ENCODE results near the gene ZP1. TPM values are rescaled to one million over a fixed set of nuclear protein-coding genes. Genes with fewer than 3 reads are reported as not detected.

The ZP1 gene
- total and polyA plus RNA-seq, 10 of the 15 experiments (the other 5 are each of a cell fraction or from before 2014, with no cell fraction given): not detected

GRCh38 chr11:60862171-60862570, 5.2 kb upstream of the ZP1 start:
- H3K27ac ChIP-seq (ENCODE audit: control insufficient read depth, insufficient read depth): no peak overlapping the region
- H3K79me2 ChIP-seq (ENCODE audit: control insufficient read depth, insufficient read depth, low read length): no peaks in the 10 kb centered on the region
- ChIA-PET SMC1A (ENCODE audit: uncharacterized antibody, unreplicated experiment) (no interaction called here), RAD21 (ENCODE audit: unreplicated experiment) (no interaction called here), CTCF (no interaction called here), POLR2A (no interaction called here)
- intact Hi-C loops (cut with micrococcal nuclease; ENCODE audit: unreplicated experiment) (no loop called here), in situ Hi-C loops (cut with MboI) (no loop called here)
- no peak for TF ChIP-seq NFYB (IDR thresholded peaks at IDR 0.05; ENCODE audit: insufficient read depth, low read depth, low read length)
- no peak for TF ChIP-seq YBX1 (IDR thresholded peaks at IDR 0.05)
- no peak for TF ChIP-seq MTA2 (IDR thresholded peaks at IDR 0.05; ENCODE audit: low read depth)
- TF ChIP-seq, protein P1, sequence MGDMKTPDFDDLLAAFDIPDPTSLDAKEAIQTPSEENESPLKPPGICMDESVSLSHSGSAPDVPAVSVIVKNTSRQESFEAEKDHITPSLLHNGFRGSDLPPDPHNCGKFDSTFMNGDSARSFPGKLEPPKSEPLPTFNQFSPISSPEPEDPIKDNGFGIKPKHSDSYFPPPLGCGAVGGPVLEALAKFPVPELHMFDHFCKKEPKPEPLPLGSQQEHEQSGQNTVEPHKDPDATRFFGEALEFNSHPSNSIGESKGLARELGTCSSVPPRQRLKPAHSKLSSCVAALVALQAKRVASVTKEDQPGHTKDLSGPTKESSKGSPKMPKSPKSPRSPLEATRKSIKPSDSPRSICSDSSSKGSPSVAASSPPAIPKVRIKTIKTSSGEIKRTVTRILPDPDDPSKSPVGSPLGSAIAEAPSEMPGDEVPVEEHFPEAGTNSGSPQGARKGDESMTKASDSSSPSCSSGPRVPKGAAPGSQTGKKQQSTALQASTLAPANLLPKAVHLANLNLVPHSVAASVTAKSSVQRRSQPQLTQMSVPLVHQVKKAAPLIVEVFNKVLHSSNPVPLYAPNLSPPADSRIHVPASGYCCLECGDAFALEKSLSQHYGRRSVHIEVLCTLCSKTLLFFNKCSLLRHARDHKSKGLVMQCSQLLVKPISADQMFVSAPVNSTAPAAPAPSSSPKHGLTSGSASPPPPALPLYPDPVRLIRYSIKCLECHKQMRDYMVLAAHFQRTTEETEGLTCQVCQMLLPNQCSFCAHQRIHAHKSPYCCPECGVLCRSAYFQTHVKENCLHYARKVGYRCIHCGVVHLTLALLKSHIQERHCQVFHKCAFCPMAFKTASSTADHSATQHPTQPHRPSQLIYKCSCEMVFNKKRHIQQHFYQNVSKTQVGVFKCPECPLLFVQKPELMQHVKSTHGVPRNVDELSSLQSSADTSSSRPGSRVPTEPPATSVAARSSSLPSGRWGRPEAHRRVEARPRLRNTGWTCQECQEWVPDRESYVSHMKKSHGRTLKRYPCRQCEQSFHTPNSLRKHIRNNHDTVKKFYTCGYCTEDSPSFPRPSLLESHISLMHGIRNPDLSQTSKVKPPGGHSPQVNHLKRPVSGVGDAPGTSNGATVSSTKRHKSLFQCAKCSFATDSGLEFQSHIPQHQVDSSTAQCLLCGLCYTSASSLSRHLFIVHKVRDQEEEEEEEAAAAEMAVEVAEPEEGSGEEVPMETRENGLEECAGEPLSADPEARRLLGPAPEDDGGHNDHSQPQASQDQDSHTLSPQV (IDR thresholded peaks at IDR 0.05): no peak
- TF ChIP-seq CBX5 (IDR thresholded peaks at IDR 0.05; ENCODE audit: low read depth): no peak
- no peak for TF ChIP-seq CHD4 (IDR thresholded peaks at IDR 0.05)
- no peak for TF ChIP-seq HSF1 (IDR thresholded peaks at IDR 0.05; ENCODE audit: low read depth, low read length)
- no peak for TF ChIP-seq POU2F2 (IDR thresholded peaks at IDR 0.05; ENCODE audit: borderline replicate concordance, low read depth, low read length)
- TF ChIP-seq TBL1XR1 (IDR thresholded peaks at IDR 0.05; ENCODE audit: low read depth, low read length): no peak
- TF ChIP-seq SRF (IDR thresholded peaks at IDR 0.05; ENCODE audit: low read depth in 2 of 2, low read length in 2 of 2): no peak
- no peak for TF ChIP-seq SMAD5 (IDR thresholded peaks at IDR 0.05; ENCODE audit: low read depth)
- no peak for TF ChIP-seq EGR1 (IDR thresholded peaks at IDR 0.05; ENCODE audit: borderline replicate concordance in 1 of 2, low read depth in 2 of 2, low read length in 2 of 2)
- no peak for TF ChIP-seq NFYA (IDR thresholded peaks at IDR 0.05; ENCODE audit: borderline replicate concordance, low read depth, low read length)
- no peak overlapping the region for H2AFZ ChIP-seq (ENCODE audit: control insufficient read depth, low read depth, low read length)
- no peaks in the 10 kb centered on the region for H3K27me3 ChIP-seq (replicated peaks in 1 of 2; ENCODE audit: control insufficient read depth in 2 of 2, insufficient read depth in 2 of 2, low read length in 1 of 2)
- no peaks in the 10 kb centered on the region for H3K36me3 ChIP-seq (ENCODE audit: control insufficient read depth in 2 of 2, insufficient read depth in 2 of 2, low read length in 1 of 2)
- no peak for ATAC-seq
- 71% methylated on average over 9 of the region's 9 CpGs for WGBS (ENCODE audit: insufficient coverage, insufficient replicate concordance, low lambda C conversion rate, missing lambda C conversion rate)
- H3K4me1 ChIP-seq (ENCODE audit: control insufficient read depth, insufficient read depth, low read length): 0 out of 2 replicates have a peak, but pooled peaks cover 3% of the 10 kb centered on the region
- no peak overlapping the region for H3K9ac ChIP-seq (ENCODE audit: control insufficient read depth, insufficient read depth, low read length)
- BruUV-seq (replicated peaks): no TSS peak
- no peak for FAIRE-seq
- no peak overlapping the region for H3K4me2 ChIP-seq (ENCODE audit: control insufficient read depth, insufficient read depth)
- H3K4me3 ChIP-seq: no peak overlapping the region
- no peak for DNase-seq (ENCODE audit: low read depth, low spot score)
- H4K20me1 ChIP-seq (ENCODE audit: control insufficient read depth, insufficient read depth): no peaks in the 10 kb centered on the region
- H3K9me3 ChIP-seq (replicated peaks; ENCODE audit: control insufficient read depth, insufficient read depth, low read length): no peaks in the 10 kb centered on the region
